C1 segment of cervical spinal cord (tissue), 14 donors: ENCODE results near the gene PJVK.

Experiments used
- DNase-seq, 14 donors: peaks; one replicate each; lab custom pipeline; 2025; lab: John Stamatoyannopoulos, UW

PJVK gene

DNA sequence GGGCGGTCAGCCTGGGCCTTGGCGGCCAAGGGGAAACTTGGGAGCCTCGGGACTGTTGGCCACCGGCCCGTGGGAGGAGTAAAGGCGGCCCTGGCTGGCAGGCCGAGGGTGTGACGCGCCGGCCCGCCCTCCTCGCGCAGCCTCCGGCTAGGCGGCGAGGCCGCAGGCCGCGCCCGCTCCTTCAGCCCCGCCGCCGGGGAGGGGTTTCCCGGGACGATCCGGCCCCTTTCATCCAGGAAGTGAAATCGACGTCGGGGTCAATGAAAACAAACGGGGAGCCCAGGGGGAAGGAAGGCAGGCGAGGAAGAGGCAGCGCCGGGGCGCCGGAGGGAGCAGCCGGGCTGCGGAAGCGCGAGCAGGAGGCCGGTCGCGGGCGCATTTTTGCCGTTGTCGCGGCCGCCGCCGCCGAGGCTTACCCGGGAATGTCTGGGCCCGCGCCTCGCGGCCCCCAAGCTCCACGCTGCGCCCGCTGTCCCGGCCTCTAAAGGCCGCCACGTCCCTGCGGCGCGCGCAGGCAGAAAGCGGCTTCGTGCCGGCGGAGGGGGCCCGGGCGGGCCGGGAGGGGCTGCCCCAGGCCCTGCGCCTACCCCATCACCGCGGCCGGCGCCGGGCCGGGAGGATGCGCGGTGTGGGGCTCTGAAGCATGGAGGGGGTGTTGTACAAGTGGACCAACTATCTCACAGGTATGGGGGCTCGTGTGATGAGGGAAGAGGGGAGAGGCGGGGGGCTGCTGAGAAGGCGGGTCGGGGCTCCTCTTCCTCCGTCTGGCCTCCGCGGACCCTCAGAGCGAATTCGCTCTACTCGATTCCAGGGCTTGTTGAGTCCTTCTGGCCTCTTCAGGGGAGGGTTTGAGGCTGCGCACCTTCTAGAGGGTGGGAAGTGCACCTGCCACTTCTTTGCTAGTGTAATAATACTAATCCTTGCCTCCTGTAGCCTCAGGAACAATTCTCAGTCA lies 29.3 kb downstream of the PJVK start, which contains the start of gene PLEKHA3:
TSS of gene PLEKHA3 (plus strand) at position 231 of the 955 bp plus-strand sequence. CDS start at position 644, 413 bp downstream.
- DNase-seq = peak; percentile 62 to 94 (median 90)

DNA sequence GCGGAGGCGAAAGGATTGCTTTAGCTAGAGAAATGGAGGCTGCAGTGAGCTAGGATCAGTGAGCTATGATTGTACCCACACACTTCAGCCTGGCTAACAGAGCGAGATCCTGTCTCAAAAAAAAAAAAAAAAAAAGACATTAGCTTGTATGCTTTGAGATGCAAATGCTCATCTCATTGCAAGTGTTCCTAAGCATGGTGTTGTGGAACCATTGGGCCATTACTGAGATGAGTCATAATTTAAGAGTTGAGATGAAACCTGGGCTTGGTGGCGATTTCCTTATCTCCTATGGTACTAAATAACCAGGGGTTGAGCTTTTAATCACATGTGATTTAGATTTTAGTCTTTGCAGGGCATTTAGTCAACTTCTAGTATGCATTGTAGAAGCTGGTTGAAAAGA lies 31.3 kb downstream of the PJVK start:
- DNase-seq = no peak

DNA sequence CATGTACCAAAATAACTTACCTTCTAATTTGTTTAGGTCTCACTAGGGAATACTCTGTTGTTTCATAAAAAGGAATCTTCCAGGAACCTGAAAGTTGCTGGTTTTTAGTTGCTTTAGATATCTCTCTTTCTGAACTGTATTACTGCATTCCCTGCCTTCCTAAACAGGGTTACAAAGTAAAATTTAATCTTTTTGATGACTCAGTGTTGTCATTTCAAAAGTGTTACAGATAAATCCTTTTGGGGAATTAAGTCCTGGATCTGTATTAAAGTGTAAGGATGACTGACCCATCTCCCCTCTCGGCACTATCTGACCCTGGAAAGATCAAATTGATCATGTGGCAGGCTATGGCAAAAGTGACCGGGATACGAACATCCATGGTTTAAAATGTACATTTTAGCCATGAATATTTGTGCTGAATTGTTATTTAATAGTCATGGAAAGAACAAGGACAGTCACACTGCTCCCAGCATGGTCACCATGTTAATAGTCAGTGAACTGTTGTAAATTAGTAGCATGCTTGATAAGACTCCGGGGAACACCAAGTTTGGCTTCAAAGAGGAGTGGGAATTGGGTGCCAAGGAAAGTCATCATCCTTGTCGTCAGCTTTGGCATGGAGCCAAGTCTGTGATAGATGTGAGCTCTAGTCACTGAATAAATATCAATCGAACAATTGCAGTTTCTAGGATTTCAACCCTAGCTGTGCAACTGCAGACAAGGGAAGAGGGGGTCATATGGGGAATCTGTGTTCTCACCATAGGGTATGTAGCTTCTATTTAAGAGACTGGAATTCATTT lies 33.3 kb downstream of the PJVK start:
- peak in 4 of 14 donors; percentile 9 to 37 (median 12) for DNase-seq

DNA sequence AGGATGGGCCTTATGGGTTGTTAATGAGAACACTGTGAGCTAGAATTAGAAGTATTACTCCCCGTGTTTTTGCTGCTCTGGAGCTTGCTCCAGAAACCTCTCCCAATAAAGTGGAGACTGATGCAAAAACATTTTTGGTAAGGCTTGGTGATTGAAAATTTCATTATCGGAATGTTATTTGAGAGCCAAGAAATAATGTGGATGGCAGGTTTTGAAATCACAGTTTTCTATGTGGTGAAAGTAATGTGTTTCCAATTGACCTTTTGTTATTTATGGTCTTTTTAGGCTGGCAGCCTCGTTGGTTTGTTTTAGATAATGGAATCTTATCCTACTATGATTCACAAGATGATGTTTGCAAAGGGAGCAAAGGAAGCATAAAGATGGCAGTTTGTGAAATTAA lies 34.2 kb downstream of the PJVK start:
- no peak for DNase-seq

DNA sequence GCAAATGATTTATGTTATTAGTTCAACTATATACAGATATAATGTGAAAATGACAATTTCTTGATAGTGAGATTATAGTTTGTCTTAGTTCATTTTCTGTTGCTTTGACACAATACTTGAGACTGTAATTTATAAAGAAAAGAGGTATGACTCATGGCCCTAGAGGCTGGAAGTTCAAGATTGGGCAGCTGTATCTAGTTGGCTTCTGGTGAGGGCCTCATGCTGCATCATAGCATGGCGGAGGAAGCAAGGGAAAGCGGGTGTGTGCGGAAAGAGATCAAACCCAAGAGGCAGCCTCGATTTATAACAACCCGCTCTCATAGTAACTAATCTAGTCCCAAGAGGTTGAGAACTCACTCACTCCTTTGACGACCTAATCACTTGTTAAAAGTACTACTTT lies 40.4 kb downstream of the PJVK start:
- no peak for DNase-seq

DNA sequence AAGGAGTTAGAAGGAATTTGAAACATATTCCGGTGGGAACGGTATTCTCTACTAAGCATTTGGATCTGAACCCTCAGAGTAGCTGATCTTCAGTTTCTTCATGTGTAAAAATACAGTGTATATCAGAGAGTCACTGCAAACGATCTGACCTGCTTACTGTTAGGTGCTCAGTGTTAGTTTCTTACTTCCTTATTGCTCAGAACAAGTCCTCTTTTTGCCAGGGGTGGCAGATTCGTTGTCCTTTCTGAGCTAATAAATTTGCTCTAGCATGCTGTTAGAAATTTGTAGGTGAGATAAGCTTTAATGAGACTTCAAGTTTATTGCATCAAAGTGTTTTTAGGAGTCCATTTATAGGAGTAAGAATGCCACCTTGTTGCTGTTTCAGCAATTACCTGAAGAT lies 44.9 kb downstream of the PJVK start:
- DNase-seq = no peak

DNA sequence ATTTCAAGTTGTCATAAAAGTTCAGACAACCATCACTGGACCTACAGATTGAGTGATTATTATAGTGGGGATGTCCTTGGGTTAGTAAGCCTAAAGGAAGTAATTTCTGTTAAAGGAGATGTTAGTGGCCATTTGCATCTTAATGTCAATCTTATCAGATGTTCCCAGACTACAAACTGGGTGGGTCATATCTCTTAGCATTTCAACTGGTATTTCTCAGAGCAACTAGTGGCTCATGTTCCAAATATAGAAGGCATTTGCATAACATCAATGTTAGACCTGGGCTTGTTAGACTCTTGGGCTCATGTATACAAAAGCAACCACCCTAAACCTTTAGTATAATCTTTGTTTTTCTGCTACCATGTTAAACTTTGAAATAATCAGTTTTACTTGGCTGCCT lies 47.0 kb downstream of the PJVK start:
- no peak for DNase-seq

DNA sequence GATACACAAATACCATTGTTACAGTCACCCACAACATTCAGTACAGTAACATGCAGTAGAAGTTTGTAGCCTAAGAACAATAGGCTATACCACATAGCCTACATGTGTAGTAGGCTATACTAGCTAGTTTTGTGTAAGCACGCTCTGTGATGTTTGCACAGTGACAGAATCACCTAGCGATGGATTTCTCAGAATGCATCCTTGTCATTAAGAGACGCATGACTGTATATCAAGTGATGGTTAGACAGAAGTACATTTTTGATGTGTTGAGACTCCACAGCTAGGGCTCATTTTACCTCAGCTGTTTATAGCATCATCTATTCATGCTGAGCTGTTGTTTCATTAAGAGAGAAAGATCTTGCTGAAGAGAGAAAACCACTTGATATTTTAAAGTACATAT lies 48.5 kb downstream of the PJVK start:
- DNase-seq = no peak

DNA sequence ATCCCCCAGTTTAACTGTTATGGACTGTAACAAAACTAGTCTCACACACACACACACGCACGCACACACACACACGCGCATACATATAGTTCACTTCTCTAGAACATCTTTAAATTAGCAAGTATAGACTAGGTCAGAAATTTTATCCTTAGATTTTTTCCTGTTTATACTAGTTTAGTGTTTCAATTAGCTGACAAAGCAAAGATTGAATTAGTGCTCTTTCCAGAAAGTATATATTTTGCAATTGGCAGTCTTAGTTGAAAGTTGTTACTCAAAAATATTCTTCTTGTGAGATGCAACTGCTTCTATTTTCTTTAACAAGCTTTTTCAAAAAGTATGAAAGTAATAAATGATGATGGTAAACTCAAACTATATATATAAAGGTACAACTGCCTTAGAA lies 51.6 kb downstream of the PJVK start:
- no peak for DNase-seq

DNA sequence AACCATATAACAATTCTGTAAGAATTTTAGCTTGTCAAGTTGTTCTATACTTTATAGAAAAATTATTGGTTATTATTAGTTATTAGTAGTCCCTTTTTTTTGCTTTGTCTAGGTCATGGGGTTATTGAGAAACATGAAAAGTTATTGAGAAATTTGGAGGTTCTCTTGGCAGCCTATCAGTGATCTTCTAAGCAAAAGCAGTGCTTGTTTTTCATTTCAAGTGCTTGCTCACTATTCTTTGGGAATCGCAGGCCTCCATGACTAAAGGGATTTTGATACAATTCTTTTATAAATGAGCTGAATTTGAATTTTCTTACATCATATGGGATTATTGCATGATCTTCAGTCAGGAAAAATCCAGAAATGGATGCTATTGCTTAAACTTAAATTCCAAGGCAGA lies 54.9 kb downstream of the PJVK start:
- DNase-seq = no peak

DNA sequence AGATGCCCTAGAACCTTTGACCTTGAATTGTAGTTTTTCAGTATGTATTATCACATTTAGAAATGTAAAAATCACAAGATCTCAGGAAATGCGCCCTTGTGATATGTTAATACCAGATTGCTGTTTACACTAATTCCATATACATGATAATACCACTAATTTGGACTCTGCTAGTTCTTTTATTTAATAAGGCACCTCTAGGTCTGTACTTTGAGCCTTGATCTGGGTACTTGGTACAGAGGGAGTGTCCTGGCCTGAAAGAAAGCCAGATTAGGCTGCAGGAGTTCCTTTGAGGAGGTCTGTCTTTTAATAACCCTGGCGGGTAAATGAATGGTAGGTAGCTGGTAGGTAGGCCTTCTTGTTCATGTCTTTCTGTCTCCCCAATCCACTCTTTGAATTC lies 55.3 kb downstream of the PJVK start:
- DNase-seq = no peak

DNA sequence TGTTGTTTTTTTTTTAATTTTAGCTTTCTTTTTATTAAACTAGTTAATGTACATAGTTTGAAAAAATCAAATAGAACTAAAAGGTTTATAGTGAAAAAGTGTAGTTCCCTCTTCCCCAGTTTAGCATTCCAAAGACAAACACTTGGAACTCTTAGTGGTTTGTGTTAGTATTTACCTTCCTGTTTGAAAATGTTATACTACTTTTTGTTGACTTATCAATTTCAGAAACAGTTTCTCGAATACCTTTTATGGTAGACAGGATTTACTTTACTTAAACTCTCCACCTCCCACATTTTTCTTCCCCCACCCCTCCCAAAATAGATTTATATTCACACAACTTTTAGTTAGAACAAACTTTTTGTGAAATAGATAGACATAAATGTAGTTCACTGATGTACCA lies 55.8 kb downstream of the PJVK start:
- DNase-seq = no peak

DNA sequence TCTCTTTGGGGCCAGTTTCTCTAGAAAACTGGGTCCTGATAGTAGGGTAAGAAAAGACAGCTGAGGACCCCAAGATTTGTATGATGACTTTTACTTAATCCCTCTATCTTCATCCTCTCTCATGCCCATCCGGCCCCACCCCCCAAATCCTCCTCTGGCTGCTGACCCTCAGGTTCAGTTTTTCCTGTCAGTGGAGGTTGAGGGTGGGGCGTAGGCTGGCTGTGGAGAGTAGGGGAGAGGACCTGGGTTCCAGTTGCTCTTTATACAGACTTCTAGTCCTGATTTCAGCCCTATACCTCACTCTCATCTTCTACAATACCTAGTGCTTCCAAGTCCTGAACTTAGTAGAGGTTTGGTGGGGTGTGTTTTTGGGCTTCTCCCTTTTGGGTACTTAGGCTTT lies 57.5 kb downstream of the PJVK start:
- no peak for DNase-seq

DNA sequence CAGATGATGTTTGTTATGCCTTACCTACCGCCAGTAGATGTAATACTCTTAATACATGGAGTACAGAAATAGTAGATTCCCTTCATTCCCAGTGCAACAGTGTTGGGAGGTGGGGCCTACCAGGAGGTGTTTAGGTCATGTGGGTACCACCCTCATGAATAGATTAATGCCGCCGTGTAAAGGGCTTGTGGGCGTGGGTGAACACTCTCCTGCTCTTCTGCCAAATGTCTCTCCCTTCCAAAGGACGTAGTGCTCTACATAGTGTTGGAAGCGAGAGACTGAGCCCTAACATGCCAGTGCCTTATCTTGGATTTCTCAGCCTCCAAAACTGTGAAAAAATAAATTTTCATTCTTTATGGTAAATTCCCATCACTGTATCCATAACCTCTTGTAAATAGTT lies 59.2 kb downstream of the PJVK start:
- DNase-seq = no peak
